ENCODE measurements around the gene SRPK2.

SRPK2 gene

GRCh38 chr7:105389088-105389650, 448 bp upstream of the SRPK2 start:
- Histone ChIP-seq H3K79me2 (ENCODE audit: insufficient read depth, low read depth) (peaks cover 36% of the 10 kb centered on the region), H3K36me3 (ENCODE audit: insufficient read depth) (no peaks in the 10 kb centered on the region), H3K9ac (no peak overlapping the region), H3K4me2 (peak overlapping the region; percentile 57), H3K4me3 (IDR thresholded peaks at IDR 0.05; ENCODE audit: insufficient read depth, low read depth, low read length) (no peak overlapping the region), H3K27ac (no peak overlapping the region), H3K27me3 (ENCODE audit: insufficient read depth, low read depth) (no peaks in the 10 kb centered on the region), H4K20me1 (ENCODE audit: insufficient read depth) (no peaks in the 10 kb centered on the region), H3K4me1 (ENCODE audit: low read depth, poor library complexity, severe bottlenecking) (peaks cover 18% of the 10 kb centered on the region), H2AFZ (ENCODE audit: low read depth) (peak overlapping the region; percentile 96)
- TF ChIP-seq, protein P1, sequence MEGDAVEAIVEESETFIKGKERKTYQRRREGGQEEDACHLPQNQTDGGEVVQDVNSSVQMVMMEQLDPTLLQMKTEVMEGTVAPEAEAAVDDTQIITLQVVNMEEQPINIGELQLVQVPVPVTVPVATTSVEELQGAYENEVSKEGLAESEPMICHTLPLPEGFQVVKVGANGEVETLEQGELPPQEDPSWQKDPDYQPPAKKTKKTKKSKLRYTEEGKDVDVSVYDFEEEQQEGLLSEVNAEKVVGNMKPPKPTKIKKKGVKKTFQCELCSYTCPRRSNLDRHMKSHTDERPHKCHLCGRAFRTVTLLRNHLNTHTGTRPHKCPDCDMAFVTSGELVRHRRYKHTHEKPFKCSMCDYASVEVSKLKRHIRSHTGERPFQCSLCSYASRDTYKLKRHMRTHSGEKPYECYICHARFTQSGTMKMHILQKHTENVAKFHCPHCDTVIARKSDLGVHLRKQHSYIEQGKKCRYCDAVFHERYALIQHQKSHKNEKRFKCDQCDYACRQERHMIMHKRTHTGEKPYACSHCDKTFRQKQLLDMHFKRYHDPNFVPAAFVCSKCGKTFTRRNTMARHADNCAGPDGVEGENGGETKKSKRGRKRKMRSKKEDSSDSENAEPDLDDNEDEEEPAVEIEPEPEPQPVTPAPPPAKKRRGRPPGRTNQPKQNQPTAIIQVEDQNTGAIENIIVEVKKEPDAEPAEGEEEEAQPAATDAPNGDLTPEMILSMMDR (conservative IDR thresholded peaks at IDR 0.05; ENCODE audit: low read depth, low read length): no peak

DNA sequence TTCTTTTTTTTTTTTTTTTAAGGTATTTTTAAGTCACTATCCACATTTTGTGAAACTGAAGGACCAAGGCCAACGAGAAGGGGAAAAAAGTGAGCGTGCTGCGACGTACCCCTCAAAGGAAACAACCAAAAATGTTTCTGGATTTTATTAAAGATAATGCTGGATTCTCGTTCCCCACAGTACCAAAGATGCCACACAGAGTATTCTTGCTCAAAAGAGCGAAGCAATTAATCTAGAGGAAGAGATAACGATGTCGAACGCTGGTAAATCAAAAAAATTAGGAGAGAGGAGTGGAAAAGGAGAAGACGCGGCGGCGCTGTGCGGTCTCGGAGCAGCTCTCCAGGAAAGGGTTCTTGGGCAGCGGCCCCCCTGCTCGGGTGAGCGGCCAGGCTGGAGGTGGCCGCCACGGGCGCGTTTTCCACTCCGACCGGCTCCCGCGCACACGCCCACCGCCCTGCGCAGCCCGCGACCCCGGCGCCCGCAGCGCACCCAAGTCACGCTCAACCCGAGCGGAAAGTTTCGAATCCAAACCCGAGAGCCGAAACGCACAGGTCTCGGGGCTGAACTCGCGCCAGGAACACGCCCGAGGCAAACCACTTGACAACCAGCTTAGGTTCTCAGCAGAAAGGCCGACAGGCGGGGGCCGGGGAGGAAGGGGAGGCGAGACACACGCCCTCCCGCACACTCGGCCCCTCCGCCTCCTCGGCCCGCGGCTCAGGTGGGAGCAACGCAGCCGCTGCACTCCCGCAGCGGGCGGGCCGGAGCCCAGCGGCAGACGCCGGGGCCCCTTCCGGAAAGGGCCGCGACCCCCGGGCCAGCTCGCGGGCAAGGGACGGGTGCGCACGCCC, 989 bp downstream of the SRPK2 start:
- H3K79me2 ChIP-seq (ENCODE audit: insufficient read depth, low read depth): peaks cover 50% of the 10 kb centered on the region
- 0 out of 2 replicates have a peak overlapping the region, but pooled peaks have one; percentile 0 for H3K27ac ChIP-seq
- peak overlapping the region; percentile 79 for H3K4me2 ChIP-seq
- TF ChIP-seq, protein P1 (conservative IDR thresholded peaks at IDR 0.05; ENCODE audit: low read depth, low read length): no peak
- H4K20me1 ChIP-seq (ENCODE audit: insufficient read depth): 0 out of 2 replicates have a peak, but pooled peaks cover 6% of the 10 kb centered on the region
- H2AFZ ChIP-seq (ENCODE audit: low read depth): peak overlapping the region; percentile 37
- H3K4me3 ChIP-seq (IDR thresholded peaks at IDR 0.05; ENCODE audit: insufficient read depth, low read depth, low read length): no peak overlapping the region
- H3K9ac ChIP-seq: peak overlapping the region; percentile 49; the same call in 1 of the 2 replicates
- H3K27me3 ChIP-seq (ENCODE audit: insufficient read depth, low read depth): no peaks in the 10 kb centered on the region
- H3K4me1 ChIP-seq (ENCODE audit: low read depth, poor library complexity, severe bottlenecking): peaks cover 18% of the 10 kb centered on the region
- no peaks in the 10 kb centered on the region for H3K36me3 ChIP-seq (ENCODE audit: insufficient read depth)

GRCh38 chr7:105377903-105378302, 10.8 kb downstream of the SRPK2 start:
- Histone ChIP-seq H3K36me3 (ENCODE audit: insufficient read depth) (no peaks in the 10 kb centered on the region), H3K4me2 (no peak overlapping the region), H3K79me2 (ENCODE audit: insufficient read depth, low read depth) (peaks cover 96% of the 10 kb centered on the region), H3K4me1 (ENCODE audit: low read depth, poor library complexity, severe bottlenecking) (peaks cover 17% of the 10 kb centered on the region), H2AFZ (ENCODE audit: low read depth) (no peak overlapping the region), H3K4me3 (IDR thresholded peaks at IDR 0.05; ENCODE audit: insufficient read depth, low read depth, low read length) (no peak overlapping the region), H3K27ac (no peak overlapping the region), H3K9ac (no peak overlapping the region), H3K27me3 (ENCODE audit: insufficient read depth, low read depth) (no peaks in the 10 kb centered on the region), H4K20me1 (ENCODE audit: insufficient read depth) (peaks cover 8% of the 10 kb centered on the region; the same call in 1 of the 2 replicates)
- TF ChIP-seq, protein P1 (conservative IDR thresholded peaks at IDR 0.05; ENCODE audit: low read depth, low read length): no peak

DNA sequence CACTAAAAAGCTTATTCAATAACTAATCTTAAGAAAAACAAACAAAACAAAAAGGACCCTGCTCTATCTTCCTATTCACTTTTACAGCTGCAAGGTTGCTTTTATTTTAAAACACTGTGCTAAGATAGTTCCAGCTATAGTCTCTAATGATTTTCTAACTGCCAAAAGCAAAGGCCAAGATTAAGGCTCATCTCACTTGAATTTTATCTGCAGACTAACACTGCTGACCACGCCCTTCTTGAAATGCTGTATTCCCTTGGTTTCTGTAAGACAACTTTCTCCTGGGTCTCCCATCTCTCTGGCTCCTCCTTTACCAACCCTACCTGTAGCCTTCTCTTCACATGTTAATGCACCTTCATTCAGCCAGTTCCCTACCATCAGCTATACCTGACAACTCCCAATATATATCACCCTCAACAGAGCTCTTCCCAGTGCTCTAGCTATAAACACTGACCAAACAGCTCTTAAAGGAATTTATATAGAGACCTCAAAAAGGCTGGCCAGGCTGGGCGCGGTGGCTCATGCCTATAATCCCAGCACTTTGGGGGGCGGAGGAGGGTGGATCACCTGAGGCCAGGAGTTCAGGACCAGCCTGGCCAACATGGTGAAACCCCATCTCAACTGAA, 11.7 kb downstream of the SRPK2 start:
- Histone ChIP-seq H3K9ac (no peak overlapping the region), H3K36me3 (ENCODE audit: insufficient read depth) (no peaks in the 10 kb centered on the region), H3K79me2 (ENCODE audit: insufficient read depth, low read depth) (peaks cover 96% of the 10 kb centered on the region), H3K4me1 (ENCODE audit: low read depth, poor library complexity, severe bottlenecking) (peaks cover 17% of the 10 kb centered on the region), H4K20me1 (ENCODE audit: insufficient read depth) (peaks cover 8% of the 10 kb centered on the region; the same call in 1 of the 2 replicates), H3K4me2 (no peak overlapping the region), H2AFZ (ENCODE audit: low read depth) (no peak overlapping the region), H3K4me3 (IDR thresholded peaks at IDR 0.05; ENCODE audit: insufficient read depth, low read depth, low read length) (no peak overlapping the region), H3K27me3 (ENCODE audit: insufficient read depth, low read depth) (no peaks in the 10 kb centered on the region), H3K27ac (no peak overlapping the region)
- TF ChIP-seq, protein P1 (conservative IDR thresholded peaks at IDR 0.05; ENCODE audit: low read depth, low read length): no peak
